GM12878 (cell line): ENCODE data around the gene SLC35F6. TPM values are rescaled to one million over a fixed set of nuclear protein-coding genes. Genes with fewer than 3 reads are reported as not detected.

Experiments used
- ATAC-seq: fragments of 200-7000 bp; cut with Tn5 transposase; 3 replicates; pipeline ENCODE4 v1.9.1; 2020; ENCODE audit warnings: mild to moderate bottlenecking, moderate library complexity
- BruUV-seq: library from RNA; stranded (reverse); fragments of 400-500 nt; replicated peaks from 2 replicates; lab custom pipeline; 2021; lab: Mats Ljungman, UMichigan
- CTCF ChIA-PET: fragments of 300-600 bp; sonication (Branson Sonifier 250); formaldehyde crosslinking; extraction: SDS; loops from one replicate; lab custom pipeline; 2021; ENCODE audit warnings: inconsistent platforms; lab: Yijun Ruan, JAX
- POLR2A ChIA-PET: fragments of 350-600 bp; formaldehyde crosslinking; extraction: SDS; loops from one replicate; lab custom pipeline; 2021; ENCODE audit warnings: inconsistent platforms; lab: Charles Lee
- RAD21 ChIA-PET: fragments of 300-600 bp; sonication (Branson Sonifier 250); formaldehyde crosslinking; loops from one replicate; lab custom pipeline; 2023; ENCODE audit warnings: antibody characterized with exemption; ENCODE audit not compliant: unreplicated experiment; lab: Charles Lee
- SMC1A ChIA-PET: fragments of 300-600 bp; sonication (Branson Sonifier 250); formaldehyde crosslinking; loops from one replicate; lab custom pipeline; 2023; ENCODE audit not compliant: unreplicated experiment, uncharacterized antibody; lab: Charles Lee
- DNase-seq: peaks from one replicate; pipeline ENCODE4 v3.0.0-alpha.2; 2011; ENCODE audit warnings: low read depth, low spot score
- FAIRE-seq: peaks from 3 replicates; lab custom pipeline; 2011; peaks lifted over from hg19 to GRCh38; lab: Jason Lieb, UNC
- H2AFZ ChIP-seq: 2 replicates; pipeline ENCODE4 v1.6.0; 2011; ENCODE audit warnings: low read depth, low read length, control low read depth; ENCODE audit not compliant: control insufficient read depth
- H3K27ac ChIP-seq: 2 replicates; pipeline ENCODE4 v1.5.1; 2011; ENCODE audit warnings: control low read depth; ENCODE audit not compliant: control insufficient read depth, insufficient read depth
- H3K27me3 ChIP-seq, 2 experiments: replicated peaks in 1 of 2; 2 replicates each; pipeline versions ENCODE4 v1.6.0 to v1.6.1; 2011; ENCODE audit warnings: low read length in 1 of 2; ENCODE audit not compliant: control insufficient read depth in 2 of 2, insufficient read depth in 2 of 2
- H3K36me3 ChIP-seq, 2 experiments: 2 replicates each; pipeline ENCODE4 v1.5.1; 2011; ENCODE audit warnings: low read length in 1 of 2; ENCODE audit not compliant: control insufficient read depth in 2 of 2, insufficient read depth in 2 of 2
- H3K4me1 ChIP-seq: 2 replicates; pipeline ENCODE4 v1.6.1; 2011; ENCODE audit warnings: mild to moderate bottlenecking, low read length, moderate library complexity, mixed read lengths; ENCODE audit not compliant: control insufficient read depth, insufficient read depth
- H3K4me2 ChIP-seq: 2 replicates; pipeline ENCODE4 v1.6.0; 2011; ENCODE audit warnings: control low read depth; ENCODE audit not compliant: control insufficient read depth, insufficient read depth
- H3K4me3 ChIP-seq: fragments of 200-600 bp; sonication (generic); 2 replicates; pipeline ENCODE4 v1.5.1; 2016
- H3K79me2 ChIP-seq: 2 replicates; pipeline ENCODE4 v1.6.0; 2011; ENCODE audit warnings: low read length; ENCODE audit not compliant: control insufficient read depth, insufficient read depth
- H3K9ac ChIP-seq: 2 replicates; pipeline ENCODE4 v1.8.0; 2011; ENCODE audit warnings: low read length, control low read depth, mixed read lengths; ENCODE audit not compliant: control insufficient read depth, insufficient read depth
- H3K9me3 ChIP-seq: replicated peaks from 3 replicates; pipeline ENCODE4 v1.5.1; 2011; ENCODE audit warnings: mild to moderate bottlenecking, low read length; ENCODE audit not compliant: control insufficient read depth, insufficient read depth
- H4K20me1 ChIP-seq: 2 replicates; pipeline ENCODE4 v1.6.0; 2011; ENCODE audit not compliant: control insufficient read depth, insufficient read depth
- ASH2L ChIP-seq: fragments of 300-600, 200-600 bp; sonication (generic); IDR thresholded peaks from 2 replicates; pipeline ENCODE4 v1.6.1; 2017; ENCODE audit warnings: low read depth, mild to moderate bottlenecking, borderline replicate concordance
- BCL3 ChIP-seq: IDR thresholded peaks from 2 replicates; pipeline ENCODE4 v1.6.1; 2011; ENCODE audit warnings: borderline replicate concordance, low read depth, mild to moderate bottlenecking, moderate library complexity, low read length; ENCODE audit not compliant: insufficient read depth, poor library complexity, severe bottlenecking
- ELK1 ChIP-seq: IDR thresholded peaks from 2 replicates; pipeline ENCODE4 v1.6.1; 2012; ENCODE audit warnings: low read depth, low read length, improper control_type of control experiment
- HCFC1 ChIP-seq: fragments of 150-350 bp; IDR thresholded peaks from 2 replicates; pipeline ENCODE4 v1.6.1; 2014; ENCODE audit warnings: low read length
- IRF4 ChIP-seq: IDR thresholded peaks from 2 replicates; pipeline ENCODE4 v1.6.1; 2011; ENCODE audit warnings: low read depth, low read length
- JUND ChIP-seq: IDR thresholded peaks from 2 replicates; pipeline ENCODE4 v1.6.1; 2012; ENCODE audit warnings: low read depth, mild to moderate bottlenecking, low read length, improper control_type of control experiment, moderate library complexity
- NFIC ChIP-seq: IDR thresholded peaks from 2 replicates; pipeline ENCODE4 v1.6.1; 2012; ENCODE audit warnings: low read depth, mild to moderate bottlenecking, inconsistent platforms, low read length, moderate library complexity
- RELA ChIP-seq: fragments of 450-650 bp; IDR thresholded peaks from 2 replicates; pipeline ENCODE4 v1.8.0; 2014; ENCODE audit warnings: borderline replicate concordance; ENCODE audit not compliant: partially characterized antibody
- RFX5 ChIP-seq: IDR thresholded peaks from 2 replicates; pipeline ENCODE4 v1.6.1; 2011; ENCODE audit warnings: low read depth, low read length, improper control_type of control experiment
- SIN3A ChIP-seq: IDR thresholded peaks from 2 replicates; pipeline ENCODE4 v1.6.1; 2012; ENCODE audit warnings: low read depth, low read length, improper control_type of control experiment
- SIX5 ChIP-seq: IDR thresholded peaks from 2 replicates; pipeline ENCODE4 v1.6.1; 2011; ENCODE audit warnings: mild to moderate bottlenecking, low read depth, low read length, moderate library complexity; ENCODE audit not compliant: severe bottlenecking
- ZBTB11 ChIP-seq: fragments of 450-650 bp; formaldehyde crosslinking; IDR thresholded peaks from 2 replicates; pipeline ENCODE4 v1.5.0; 2022; ENCODE audit warnings: mild to moderate bottlenecking, missing genetic modification characterization
- ZBTB4 ChIP-seq: fragments of 450-650 bp; formaldehyde crosslinking; IDR thresholded peaks from 2 replicates; pipeline ENCODE4 v1.4.0; 2022; ENCODE audit warnings: mild to moderate bottlenecking, moderate library complexity
- WGBS: methylation state at CpG from one replicate; pipeline ENCODE4 v1.1.6; 2016; ENCODE audit warnings: low lambda C conversion rate; ENCODE audit not compliant: insufficient replicate concordance, insufficient coverage; ENCODE audit errors: missing lambda C conversion rate; 5-methylcytosine and 5-hydroxymethylcytosine counted together
- in situ Hi-C: fragments of 300-500 bp; cut with MboI; formaldehyde crosslinking; loops from 9 replicates; pipeline ENCODE4 v1.14.3; 2018; ENCODE audit warnings: mixed read lengths
- intact Hi-C: fragments of 100-400 bp; cut with micrococcal nuclease; formaldehyde crosslinking; loops from one replicate; pipeline ENCODE4 v1.14.2; 2022; ENCODE audit not compliant: unreplicated experiment
- polyA plus RNA-seq, 11 experiments: library from polyadenylated mRNA; depleted of rRNA in 4 of 11; unstranded in 6 of 11; stranded (reverse) in 5 of 11; fragments of >200 nt; fragmentation: Nextera tagmentation in 4 of 11; fragmentation: Illumina TruSeq in 1 of 11; extraction: Ambion mirVana in 4 of 11; extraction: Trizol in 1 of 11; gene quantifications; 1 replicate in 1 of 11; 2 replicates in 10 of 11; pipeline versions ENCODE4 v1.2.1 to v1.2.3, GENCODE V29; 2011 to 2016; ENCODE audit warnings: inconsistent platforms in 2 of 11, missing spikeins in 2 of 11, low read depth in 1 of 11
- total RNA-seq, 4 experiments: library from RNA; depleted of rRNA in 3 of 4; stranded (reverse); fragments of >200 nt in 3 of 4; fragmentation: Illumina TruSeq in 1 of 4; extraction: Trizol in 1 of 4; gene quantifications; 2 replicates each; pipeline versions ENCODE4 v1.2.1 to v1.2.3, GENCODE V29; 2013 to 2021

The SLC35F6 gene
- total and polyA plus RNA-seq, 10 of the 15 experiments (the other 5 are each of a cell fraction or from before 2014, with no cell fraction given): 4.0 to 10.5 (median 8.0) TPM

- FAIRE-seq (no peak), DNase-seq (no peak), ATAC-seq (no peak)
- H3K27me3 ChIP-seq: no peaks in the 10 kb centered on the region
- in situ Hi-C loops (loop anchor here (5.0 kb wide), 1 partner anchor 140 kb away; no protein-coding TSS in a partner anchor), intact Hi-C loops (loop anchor here (10.0 kb wide), 1 partner anchor 237 kb away; no protein-coding TSS in a partner anchor)
- no peaks in the 10 kb centered on the region for H3K9me3 ChIP-seq
- ChIA-PET SMC1A (interaction anchor here (1.0 to 6.5 kb wide), 4 partner anchors 8 to 137 kb away, joined by 3 to 53 read pairs (median 5); no protein-coding TSS in a partner anchor), CTCF (interaction anchor here (0.6 to 8.5 kb wide), 4 partner anchors 10 to 472 kb away, joined by 3 to 156 read pairs (median 5); no protein-coding TSS in a partner anchor), RAD21 (interaction anchor here (1.0 kb wide), 1 partner anchor 135 kb away, joined by 3 read pairs; no protein-coding TSS in a partner anchor), POLR2A (no interaction called here)
- no peaks in the 10 kb centered on the region; the same call in 1 of the 2 replicates for H4K20me1 ChIP-seq
- H3K79me2 ChIP-seq: no peaks in the 10 kb centered on the region
- no peak overlapping the region for H3K9ac ChIP-seq
- H2AFZ ChIP-seq: no peak overlapping the region
- no peaks in the 10 kb centered on the region; the same call in 1 of the 2 replicates for H3K4me1 ChIP-seq
- H3K27ac ChIP-seq: no peak overlapping the region
- WGBS: 39% methylated on average over 15 of the region's 15 CpGs
- no peak overlapping the region for H3K4me3 ChIP-seq
- H3K4me2 ChIP-seq: no peak overlapping the region
- BruUV-seq: no TSS peak
- no peaks in the 10 kb centered on the region for H3K36me3 ChIP-seq
- no peak for TF ChIP-seq SIX5
- no peak for TF ChIP-seq ZBTB4 (CRISPR knock-in tag)
- no peak for TF ChIP-seq ASH2L
- TF ChIP-seq RFX5: no peak
- TF ChIP-seq JUND: no peak
- no peak for TF ChIP-seq HCFC1
- TF ChIP-seq ZBTB11 (CRISPR knock-in tag): no peak
- TF ChIP-seq NFIC: no peak
- no peak for TF ChIP-seq SIN3A
- no peak for TF ChIP-seq ELK1
- no peak for TF ChIP-seq RELA
- TF ChIP-seq IRF4: no peak
- no peak for TF ChIP-seq BCL3
Measured at GRCh38 chr2:26742048-26742770, 21.9 kb upstream of the SLC35F6 start.
